Measurements from ENCODE around the gene PRICKLE1.

The PRICKLE1 gene

GRCh38 chr12:42482748-42483520 is 106.6 kb downstream of the PRICKLE1 start:
- Histone ChIP-seq H4K20me1 (ENCODE audit: insufficient read depth, low read length) (no peaks in the 10 kb centered on the region), H3K4me1 (ENCODE audit: insufficient read depth, low read length) (no peaks in the 10 kb centered on the region), H3K9me3 (ENCODE audit: insufficient read depth, low read length, severe bottlenecking) (no peaks in the 10 kb centered on the region), H3K9ac (ENCODE audit: low read depth, low read length) (no peak overlapping the region), H2AFZ (ENCODE audit: low read depth, low read length) (no peak overlapping the region), H3K36me3 (ENCODE audit: insufficient read depth, low read length) (no peaks in the 10 kb centered on the region), H3K4me3 (ENCODE audit: low read depth in 1 of 2, low read length in 2 of 2) (no peak overlapping the region), H3K27ac (ENCODE audit: low read length) (no peak overlapping the region), H3K27me3 (ENCODE audit: insufficient read depth, low read length, poor library complexity) (no peaks in the 10 kb centered on the region), H3K79me2 (ENCODE audit: insufficient read depth, low read length) (no peaks in the 10 kb centered on the region), H3K4me2 (ENCODE audit: insufficient read depth, low read length) (no peak overlapping the region)
- DNase-seq (no peak), ATAC-seq (ENCODE audit: insufficient read depth, low read depth) (no peak)
- TF ChIP-seq CTCF (IDR thresholded peaks at IDR 0.05; ENCODE audit: borderline replicate concordance, extremely low read depth, low read length, poor library complexity, severe bottlenecking): no peak
- no peak for TF ChIP-seq EZH2 (IDR thresholded peaks at IDR 0.05; ENCODE audit: borderline replicate concordance, low read depth, low read length, severe bottlenecking)

- Histone ChIP-seq H3K4me2 (ENCODE audit: insufficient read depth, low read length) (no peak overlapping the region), H3K27me3 (ENCODE audit: insufficient read depth, low read length, poor library complexity) (no peaks in the 10 kb centered on the region), H2AFZ (ENCODE audit: low read depth, low read length) (no peak overlapping the region), H3K9ac (ENCODE audit: low read depth, low read length) (no peak overlapping the region), H3K4me3 (ENCODE audit: low read depth in 1 of 2, low read length in 2 of 2) (no peak overlapping the region), H3K27ac (ENCODE audit: low read length) (no peak overlapping the region), H3K4me1 (ENCODE audit: insufficient read depth, low read length) (no peaks in the 10 kb centered on the region), H3K9me3 (ENCODE audit: insufficient read depth, low read length, severe bottlenecking) (no peaks in the 10 kb centered on the region), H3K79me2 (ENCODE audit: insufficient read depth, low read length) (no peaks in the 10 kb centered on the region), H3K36me3 (ENCODE audit: insufficient read depth, low read length) (no peaks in the 10 kb centered on the region), H4K20me1 (ENCODE audit: insufficient read depth, low read length) (no peaks in the 10 kb centered on the region)
- ATAC-seq (ENCODE audit: insufficient read depth, low read depth) (no peak), DNase-seq (no peak)
- TF ChIP-seq EZH2 (IDR thresholded peaks at IDR 0.05; ENCODE audit: borderline replicate concordance, low read depth, low read length, severe bottlenecking) (no peak), CTCF (IDR thresholded peaks at IDR 0.05; ENCODE audit: borderline replicate concordance, extremely low read depth, low read length, poor library complexity, severe bottlenecking) (no peak)
These were observed 107.4 kb downstream of the PRICKLE1 start for GRCh38 chr12:42482041-42482747.

- ATAC-seq (ENCODE audit: insufficient read depth, low read depth): no peak
- H3K79me2 ChIP-seq (ENCODE audit: insufficient read depth, low read length): no peaks in the 10 kb centered on the region
- H3K4me2 ChIP-seq (ENCODE audit: insufficient read depth, low read length): no peak overlapping the region
- no peaks in the 10 kb centered on the region for H3K4me1 ChIP-seq (ENCODE audit: insufficient read depth, low read length)
- H3K9me3 ChIP-seq (ENCODE audit: insufficient read depth, low read length, severe bottlenecking): no peaks in the 10 kb centered on the region
- H3K27ac ChIP-seq (ENCODE audit: low read length): no peak overlapping the region
- DNase-seq: no peak
- H3K27me3 ChIP-seq (ENCODE audit: insufficient read depth, low read length, poor library complexity): no peaks in the 10 kb centered on the region
- no peak overlapping the region for H3K9ac ChIP-seq (ENCODE audit: low read depth, low read length)
- TF ChIP-seq CTCF (IDR thresholded peaks at IDR 0.05; ENCODE audit: borderline replicate concordance, extremely low read depth, low read length, poor library complexity, severe bottlenecking): no peak
- no peak for TF ChIP-seq EZH2 (IDR thresholded peaks at IDR 0.05; ENCODE audit: borderline replicate concordance, low read depth, low read length, severe bottlenecking)
- no peak overlapping the region for H2AFZ ChIP-seq (ENCODE audit: low read depth, low read length)
- H3K4me3 ChIP-seq (ENCODE audit: low read depth in 1 of 2, low read length in 2 of 2): no peak overlapping the region
- no peaks in the 10 kb centered on the region for H3K36me3 ChIP-seq (ENCODE audit: insufficient read depth, low read length)
- H4K20me1 ChIP-seq (ENCODE audit: insufficient read depth, low read length): no peaks in the 10 kb centered on the region
These were observed 108.2 kb downstream of the PRICKLE1 start for GRCh38 chr12:42481368-42481767.
